Endodermal cell (in vitro differentiated cells): Measurements from ENCODE around the gene RANGAP1. TPM values are rescaled to one million over a fixed set of nuclear protein-coding genes. Genes with fewer than 3 reads are reported as not detected.
A peak's percentile ranks its signal among the peaks of the same experiment; 100 is the strongest.

Experiments
- DNase-seq: peaks from one replicate; pipeline ENCODE4 v3.0.0-alpha.2; 2017
- H3K27ac ChIP-seq: 2 replicates; pipeline ENCODE4 v1.5.1; 2013; ENCODE audit warnings: mild to moderate bottlenecking, low read depth, low read length, moderate library complexity
- H3K27me3 ChIP-seq: 2 replicates; pipeline ENCODE4 v1.6.1; 2013; ENCODE audit warnings: mild to moderate bottlenecking, low read length, moderate library complexity; ENCODE audit not compliant: insufficient read depth, control insufficient read depth, poor library complexity, severe bottlenecking
- H3K36me3 ChIP-seq: 2 replicates; pipeline ENCODE4 v1.7.0; 2013; ENCODE audit warnings: mild to moderate bottlenecking, low read length, moderate library complexity; ENCODE audit not compliant: control insufficient read depth, insufficient read depth
- H3K4me1 ChIP-seq: one replicate; pipeline ENCODE4 v1.7.0; 2013; ENCODE audit warnings: low read length; ENCODE audit not compliant: control insufficient read depth, insufficient read depth
- H3K4me3 ChIP-seq: 2 replicates; pipeline ENCODE4 v1.5.1; 2013; ENCODE audit warnings: mild to moderate bottlenecking, low read length, moderate library complexity
- H3K9ac ChIP-seq: 2 replicates; pipeline ENCODE4 v1.6.1; 2013; ENCODE audit warnings: mild to moderate bottlenecking, low read length, moderate library complexity; ENCODE audit not compliant: poor library complexity, severe bottlenecking; ENCODE audit errors: extremely low read depth
- H3K9me3 ChIP-seq: 2 replicates; pipeline ENCODE4 v1.6.1; 2013; ENCODE audit warnings: mild to moderate bottlenecking, low read length, moderate library complexity; ENCODE audit not compliant: control insufficient read depth
- H3K27ac Mint-ChIP-seq: 2 replicates; pipeline ENCODE4 v1.8.0; 2020; ENCODE audit warnings: mixed read lengths
- H3K27me3 Mint-ChIP-seq: 2 replicates; pipeline ENCODE4 v1.8.0; 2021; ENCODE audit warnings: mild to moderate bottlenecking, mixed read lengths; ENCODE audit not compliant: insufficient read depth
- H3K36me3 Mint-ChIP-seq: 2 replicates; pipeline ENCODE4 v1.8.0; 2020; ENCODE audit warnings: low read depth, mixed read lengths
- H3K4me1 Mint-ChIP-seq: 2 replicates; pipeline ENCODE4 v1.8.0; 2020; ENCODE audit warnings: mixed read lengths
- H3K4me3 Mint-ChIP-seq: 2 replicates; pipeline ENCODE4 v1.8.0; 2020; ENCODE audit warnings: mild to moderate bottlenecking, moderate library complexity, mixed read lengths
- H3K9me3 Mint-ChIP-seq: 2 replicates; pipeline ENCODE4 v1.8.0; 2020; ENCODE audit warnings: mild to moderate bottlenecking, mixed read lengths
- CTCF ChIP-seq: fragments of 200-600 bp; sonication (generic); conservative IDR thresholded peaks from 2 replicates; pipeline ENCODE4 v1.5.0; 2021; ENCODE audit warnings: antibody characterized with exemption, mild to moderate bottlenecking
- WGBS, 2 experiments: methylation state at CpG; one replicate each; pipeline versions ENCODE4 v1.1.5 to v1.1.7; 2013; ENCODE audit warnings: missing lambda C conversion rate in 2 of 2, mixed read lengths in 1 of 2; ENCODE audit not compliant: insufficient coverage in 1 of 2, insufficient read length in 1 of 2; 5-methylcytosine and 5-hydroxymethylcytosine counted together
- long read RNA-seq, 4 experiments: library from polyadenylated mRNA in 2 of 4; library from RNA in 1 of 4; library from capped mRNA in 1 of 4; stranded (forward) in 3 of 4; unstranded in 1 of 4; transcript quantifications; one replicate each; pipeline ENCODE4 v2.0.0, GENCODE V29; 2020 to 2021; ENCODE audit warnings: inconsistent platforms in 1 of 4
- polyA plus RNA-seq, 2 experiments: library from polyadenylated mRNA; stranded (reverse); fragments of 50-300 nt; gene quantifications; one replicate each; pipeline ENCODE4 v1.2.3, GENCODE V29; 2013
- total RNA-seq, 2 donors: library from RNA; stranded (reverse); fragmentation: NEBNext Ultra II Directional in 1 of 2; extraction: Animal tissue kit (Norgen Biotek cat#: 25700) in 1 of 2; gene quantifications; 2 replicates in 1 of 2; 3 replicates in 1 of 2; pipeline ENCODE4 v1.2.1, GENCODE V29; 2021

RANGAP1 gene
- total RNA-seq, result 100 to 1,000 TPM in 1 of 2 donors, 10 to 100 TPM in 1; 95.2 to 122 TPM
- 76.3 TPM for polyA plus RNA-seq (2013, experiment 1 of 2)
- polyA plus RNA-seq (2013, experiment 2 of 2), result 73.8 TPM
- long read RNA-seq, experiment 1, partial matches to known transcripts, result 60 of 84 reads
- long read RNA-seq, experiment 1, other reads (novel, unspliced or antisense), result 20 of 84 reads
- long read RNA-seq, experiment 2, full-length matches to known transcripts, result 120 of 202 reads
- long read RNA-seq, experiment 2, partial matches to known transcripts, result 33 of 202 reads
- long read RNA-seq, experiment 2, other reads (novel, unspliced or antisense), result 49 of 202 reads
- long read RNA-seq, experiment 3, full-length matches to known transcripts, result 367 of 521 reads
- long read RNA-seq, experiment 3, partial matches to known transcripts, result 28 of 521 reads
- long read RNA-seq, experiment 3, other reads (novel, unspliced or antisense), result 126 of 521 reads
- long read RNA-seq, experiment 4, transcript RANGAP1-201 (16 exons, 3,060 nt), result major isoform, 5 of 12 reads
- long read RNA-seq, experiment 4, partial matches to known transcripts, result 4 of 12 reads
- long read RNA-seq, experiment 4, other reads (novel, unspliced or antisense), result 3 of 12 reads

GRCh38 chr22:41285820-41286638 is at the start of gene RANGAP1:
TSS of gene RANGAP1 (minus strand) at chr22:41286187. CDS start at chr22:41281044, 5,143 bp downstream.
- Histone ChIP-seq H3K36me3 (peaks cover 27% of the 10 kb centered on the region), H3K27ac (peak within 1 kb of the TSS; percentile 85), H3K9me3 (no peaks in the 10 kb centered on the region), H3K27me3 (no peaks in the 10 kb centered on the region), H3K4me3 (peak within 1 kb of the TSS; percentile 97), H3K9ac (peak within 1 kb of the TSS; percentile 83), H3K4me1 (peaks cover 21% of the 10 kb centered on the region)
- peaks cover 17% of the 10 kb centered on the region for H3K36me3 Mint-ChIP-seq
- H3K4me3 Mint-ChIP-seq, result peak within 1 kb of the TSS; percentile 84
- WGBS, 2 experiments, result 0% methylated on average over 5 to 77 of the region's 77 CpGs
- peak; percentile 21 for TF ChIP-seq CTCF
- peak within 1 kb of the TSS; percentile 99 for H3K27ac Mint-ChIP-seq
- peak; percentile 99 for DNase-seq
- H3K9me3 Mint-ChIP-seq, result no peaks in the 10 kb centered on the region
- H3K27me3 Mint-ChIP-seq, result no peaks in the 10 kb centered on the region
- peaks cover 23% of the 10 kb centered on the region for H3K4me1 Mint-ChIP-seq

GRCh38 chr22:41334951-41335635 is 49.1 kb upstream of the RANGAP1 start:
- H3K36me3 ChIP-seq, result peaks cover 41% of the 10 kb centered on the region
- Mint-ChIP-seq H3K9me3 (no peaks in the 10 kb centered on the region), H3K4me1 (no peaks in the 10 kb centered on the region), H3K27ac (no peak overlapping the region), H3K27me3 (no peaks in the 10 kb centered on the region), H3K36me3 (peaks cover 36% of the 10 kb centered on the region), H3K4me3 (no peak overlapping the region)
- H3K4me1 ChIP-seq, result no peaks in the 10 kb centered on the region
- no peak for TF ChIP-seq CTCF
- H3K27ac ChIP-seq, result no peak overlapping the region
- DNase-seq, result no peak
- WGBS, 2 experiments, result 95 to 97% methylated on average over 4 to 11 of the region's 11 CpGs
- no peak overlapping the region for H3K9ac ChIP-seq
- H3K9me3 ChIP-seq, result no peaks in the 10 kb centered on the region
- no peak overlapping the region for H3K4me3 ChIP-seq
- no peaks in the 10 kb centered on the region for H3K27me3 ChIP-seq

GRCh38 chr22:41334215-41334614 is 48.2 kb upstream of the RANGAP1 start:
- H3K27me3 ChIP-seq, result no peaks in the 10 kb centered on the region
- Mint-ChIP-seq H3K4me3 (no peak overlapping the region), H3K27me3 (no peaks in the 10 kb centered on the region), H3K27ac (no peak overlapping the region), H3K4me1 (no peaks in the 10 kb centered on the region), H3K9me3 (no peaks in the 10 kb centered on the region), H3K36me3 (peaks cover 41% of the 10 kb centered on the region)
- no peak for TF ChIP-seq CTCF
- H3K4me1 ChIP-seq, result no peaks in the 10 kb centered on the region
- H3K9ac ChIP-seq, result no peak overlapping the region
- H3K9me3 ChIP-seq, result no peaks in the 10 kb centered on the region
- no peak for DNase-seq
- peaks cover 40% of the 10 kb centered on the region for H3K36me3 ChIP-seq
- H3K27ac ChIP-seq, result no peak overlapping the region
- 92 to 100% methylated on average over 2 to 3 of the region's 3 CpGs for WGBS, 2 experiments
- no peak overlapping the region for H3K4me3 ChIP-seq
